ENCODE measurements around the gene KIF22.

KIF22 gene

DNA sequence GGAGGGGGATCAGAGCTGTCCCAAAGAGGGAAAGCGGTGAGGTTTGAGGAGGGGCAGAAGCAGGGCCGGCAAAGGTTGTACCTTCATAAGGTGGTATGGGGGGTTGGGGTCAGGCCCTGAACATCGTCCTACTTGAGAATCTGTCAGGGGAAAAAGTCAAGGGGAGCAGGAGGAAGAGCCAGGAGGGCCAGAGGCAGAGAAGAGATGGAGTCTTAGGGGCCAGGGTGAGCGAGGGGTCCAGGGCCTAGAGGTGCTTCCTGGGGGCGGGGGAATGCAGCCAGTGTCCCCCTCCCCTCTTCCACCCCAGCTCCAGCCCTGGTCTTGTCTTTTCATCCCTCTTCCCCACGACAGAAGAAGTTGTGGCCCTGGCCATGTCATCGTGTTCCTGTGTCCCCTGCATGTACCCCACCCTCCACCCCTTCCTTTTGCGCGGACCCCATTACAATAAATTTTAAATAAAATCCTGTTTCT is 20.2 kb downstream of the KIF22 start:
- TF ChIP-seq, protein P1, sequence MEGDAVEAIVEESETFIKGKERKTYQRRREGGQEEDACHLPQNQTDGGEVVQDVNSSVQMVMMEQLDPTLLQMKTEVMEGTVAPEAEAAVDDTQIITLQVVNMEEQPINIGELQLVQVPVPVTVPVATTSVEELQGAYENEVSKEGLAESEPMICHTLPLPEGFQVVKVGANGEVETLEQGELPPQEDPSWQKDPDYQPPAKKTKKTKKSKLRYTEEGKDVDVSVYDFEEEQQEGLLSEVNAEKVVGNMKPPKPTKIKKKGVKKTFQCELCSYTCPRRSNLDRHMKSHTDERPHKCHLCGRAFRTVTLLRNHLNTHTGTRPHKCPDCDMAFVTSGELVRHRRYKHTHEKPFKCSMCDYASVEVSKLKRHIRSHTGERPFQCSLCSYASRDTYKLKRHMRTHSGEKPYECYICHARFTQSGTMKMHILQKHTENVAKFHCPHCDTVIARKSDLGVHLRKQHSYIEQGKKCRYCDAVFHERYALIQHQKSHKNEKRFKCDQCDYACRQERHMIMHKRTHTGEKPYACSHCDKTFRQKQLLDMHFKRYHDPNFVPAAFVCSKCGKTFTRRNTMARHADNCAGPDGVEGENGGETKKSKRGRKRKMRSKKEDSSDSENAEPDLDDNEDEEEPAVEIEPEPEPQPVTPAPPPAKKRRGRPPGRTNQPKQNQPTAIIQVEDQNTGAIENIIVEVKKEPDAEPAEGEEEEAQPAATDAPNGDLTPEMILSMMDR (IDR thresholded peaks at IDR 0.05; ENCODE audit: insufficient read depth, low read depth, low read length, missing control alignments) = no peak
- DNase-seq (ENCODE audit: low read depth) = no peak
- H3K4me3 ChIP-seq (ENCODE audit: low read length) = no peak overlapping the region

DNA sequence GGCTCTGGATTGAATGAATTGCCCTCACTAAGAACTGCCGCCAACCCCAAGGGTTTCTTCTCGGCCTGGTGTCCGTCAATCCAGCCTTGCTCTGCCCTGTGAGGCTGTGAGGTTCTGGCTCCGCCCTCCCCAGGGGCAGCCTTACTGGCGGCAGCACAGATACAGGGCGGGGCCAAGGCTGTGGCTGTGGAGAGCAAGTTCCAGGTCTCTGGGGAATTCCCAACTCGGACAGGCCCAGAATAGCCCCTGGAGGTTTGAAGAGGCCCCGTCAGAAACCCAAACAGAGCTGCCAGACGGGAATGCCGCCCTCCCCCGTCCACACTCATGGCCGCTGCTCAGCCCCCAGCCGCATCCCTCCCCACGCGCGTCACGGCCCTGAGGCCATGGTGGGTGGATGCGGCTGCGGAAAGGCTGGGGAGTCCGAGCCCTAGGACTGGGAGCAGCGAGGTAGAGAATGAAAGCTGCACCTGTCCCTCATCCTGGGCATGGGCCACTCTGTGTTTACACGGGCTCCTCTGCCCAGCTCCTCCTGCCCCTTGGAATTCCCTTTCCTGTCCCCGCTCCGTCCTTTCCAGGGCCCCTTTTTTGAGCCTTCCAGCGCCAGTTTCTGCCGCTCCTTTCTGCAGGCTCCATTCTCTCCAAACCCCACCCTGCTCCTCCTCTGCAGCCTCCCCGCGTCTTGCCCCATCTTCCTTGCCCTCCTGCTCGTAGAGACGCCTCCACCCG is 20.8 kb downstream of the KIF22 start:
- peak; percentile 96 for DNase-seq (ENCODE audit: low read depth)
- TF ChIP-seq, protein P1 (IDR thresholded peaks at IDR 0.05; ENCODE audit: insufficient read depth, low read depth, low read length, missing control alignments) = no peak
- H3K4me3 ChIP-seq (ENCODE audit: low read length) = peak overlapping the region; percentile 45

DNA sequence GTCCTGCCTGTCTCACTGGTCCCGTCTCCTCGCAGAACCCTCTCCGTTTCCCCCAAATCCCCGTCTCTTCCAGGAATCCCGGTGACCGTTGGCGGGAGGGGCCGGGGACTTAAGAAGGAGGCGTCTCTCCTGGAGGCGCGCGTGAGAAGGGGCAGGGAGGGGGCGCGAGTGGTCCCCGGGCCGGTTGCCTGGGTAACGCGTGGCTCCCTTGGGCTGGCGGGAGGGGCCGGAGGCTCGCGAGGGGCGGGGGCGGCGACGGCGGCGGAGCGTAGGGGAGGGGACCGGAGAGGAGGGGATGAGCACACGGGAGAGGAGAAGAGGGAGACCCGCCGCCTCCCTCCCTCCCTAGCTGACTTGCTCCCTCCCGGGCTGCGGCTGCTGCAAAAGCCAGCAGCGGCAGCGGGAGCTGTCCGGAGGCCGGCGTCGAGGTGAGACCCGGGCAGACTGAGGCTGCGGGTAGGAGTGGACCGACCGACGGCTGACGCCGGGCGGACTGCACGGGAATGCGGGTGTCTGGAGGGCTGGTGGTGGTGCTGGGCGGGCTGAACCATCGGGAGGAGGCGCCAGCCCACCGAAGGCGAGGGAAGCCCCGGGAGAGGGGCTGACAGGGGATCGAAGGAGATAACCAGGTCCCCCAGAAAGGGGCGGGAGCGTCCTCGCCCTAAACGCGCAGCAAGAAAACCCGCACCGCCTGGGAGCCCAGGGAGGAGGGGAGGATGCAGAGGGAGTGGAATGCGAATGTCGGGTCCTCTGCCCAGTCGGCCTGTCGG is 21.5 kb downstream of the KIF22 start, which contains the start of gene PRRT2:
PRRT2 (plus strand) TSS at position 298 of the 770 bp plus-strand sequence. CDS start 862 bp downstream, outside the sequence.
- TF ChIP-seq, protein P1 (IDR thresholded peaks at IDR 0.05; ENCODE audit: insufficient read depth, low read depth, low read length, missing control alignments) = no peak
- no peak for DNase-seq (ENCODE audit: low read depth)
- H3K4me3 ChIP-seq (ENCODE audit: low read length) = peak within 1 kb of the TSS; percentile 45

DNA sequence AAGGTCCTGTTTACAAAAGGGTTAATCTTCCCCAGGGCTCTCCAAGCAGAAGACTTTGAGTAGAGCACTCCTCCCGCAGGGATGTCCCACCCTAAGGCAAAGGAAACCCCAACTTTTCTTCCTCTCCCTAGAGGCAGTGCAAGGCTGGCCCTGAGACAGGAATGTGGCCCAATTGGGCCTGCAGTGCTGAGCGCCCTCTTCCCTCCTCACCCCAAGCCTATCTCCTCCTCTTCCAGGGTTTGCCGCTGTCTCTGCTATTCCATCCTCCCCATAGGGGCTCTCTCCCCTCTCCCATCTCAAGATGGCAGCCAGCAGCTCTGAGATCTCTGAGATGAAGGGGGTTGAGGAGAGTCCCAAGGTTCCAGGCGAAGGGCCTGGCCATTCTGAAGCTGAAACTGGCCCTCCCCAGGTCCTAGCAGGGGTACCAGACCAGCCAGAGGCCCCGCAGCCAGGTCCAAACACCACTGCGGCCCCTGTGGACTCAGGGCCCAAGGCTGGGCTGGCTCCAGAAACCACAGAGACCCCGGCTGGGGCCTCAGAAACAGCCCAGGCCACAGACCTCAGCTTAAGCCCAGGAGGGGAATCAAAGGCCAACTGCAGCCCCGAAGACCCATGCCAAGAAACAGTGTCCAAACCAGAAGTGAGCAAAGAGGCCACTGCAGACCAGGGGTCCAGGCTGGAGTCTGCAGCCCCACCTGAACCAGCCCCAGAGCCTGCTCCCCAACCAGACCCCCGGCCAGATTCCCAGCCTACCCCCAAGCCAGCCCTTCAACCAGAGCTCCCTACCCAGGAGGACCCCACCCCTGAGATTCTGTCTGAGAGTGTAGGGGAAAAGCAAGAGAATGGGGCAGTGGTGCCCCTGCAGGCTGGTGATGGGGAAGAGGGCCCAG is 22.4 kb downstream of the KIF22 start:
- TF ChIP-seq, protein P1 (IDR thresholded peaks at IDR 0.05; ENCODE audit: insufficient read depth, low read depth, low read length, missing control alignments) = no peak
- no peak overlapping the region for H3K4me3 ChIP-seq (ENCODE audit: low read length)

DNA sequence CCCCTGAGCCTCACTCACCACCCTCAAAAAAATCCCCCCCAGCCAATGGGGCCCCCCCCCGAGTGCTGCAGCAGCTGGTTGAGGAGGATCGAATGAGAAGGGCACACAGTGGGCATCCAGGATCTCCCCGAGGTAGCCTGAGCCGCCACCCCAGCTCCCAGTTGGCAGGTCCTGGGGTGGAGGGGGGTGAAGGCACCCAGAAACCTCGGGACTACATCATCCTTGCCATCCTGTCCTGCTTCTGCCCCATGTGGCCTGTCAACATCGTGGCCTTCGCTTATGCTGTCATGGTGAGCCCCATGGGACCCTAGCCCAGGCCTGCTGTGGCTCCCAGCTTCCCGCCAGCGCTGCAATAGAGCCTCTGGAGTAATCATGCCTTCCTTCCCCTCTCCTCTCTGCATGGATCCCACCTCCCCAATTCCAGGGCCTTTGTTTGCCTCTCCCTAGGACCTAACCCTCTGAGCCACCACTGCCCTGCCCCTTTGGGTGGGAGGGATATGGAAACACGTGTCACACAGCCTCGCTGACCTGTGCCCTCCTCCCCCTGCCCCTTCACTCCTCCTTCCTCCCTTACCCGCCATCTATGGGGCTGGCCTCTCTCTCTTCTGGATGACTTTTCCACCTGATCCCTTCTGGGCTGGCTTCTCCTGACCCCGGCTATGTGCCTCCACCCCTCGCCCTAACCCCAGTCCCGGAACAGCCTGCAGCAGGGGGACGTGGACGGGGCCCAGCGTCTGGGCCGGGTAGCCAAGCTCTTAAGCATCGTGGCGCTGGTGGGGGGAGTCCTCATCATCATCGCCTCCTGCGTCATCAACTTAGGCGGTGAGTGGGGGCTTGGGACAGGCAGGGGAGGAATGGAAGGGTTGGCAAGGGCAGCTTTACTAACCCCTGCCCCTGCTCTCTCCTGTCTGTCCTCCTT is 23.4 kb downstream of the KIF22 start:
- TF ChIP-seq, protein P1 (IDR thresholded peaks at IDR 0.05; ENCODE audit: insufficient read depth, low read depth, low read length, missing control alignments) = no peak
- no peak overlapping the region for H3K4me3 ChIP-seq (ENCODE audit: low read length)
- no peak for DNase-seq (ENCODE audit: low read depth)

More for the DNA sequence above, 22.4 kb downstream of the KIF22 start:
- no peak for DNase-seq (ENCODE audit: low read depth)
